Breast epithelium (tissue), 4 donors: ENCODE data around the gene MEIKIN. TPM values are rescaled to one million over a fixed set of nuclear protein-coding genes. Genes with fewer than 3 reads are reported as not detected.

Experiments used
- DNase-seq, 2 donors: peaks; one replicate each; pipeline ENCODE4 v3.0.0-alpha.2; 2019; ENCODE audit warnings: low spot score in 2 of 2
- H3K27ac ChIP-seq, 2 donors: fragments of 200-600 bp; sonication (generic) in 1 of 2; one replicate each; pipeline ENCODE4 v1.5.1; 2016 to 2019; ENCODE audit warnings: mild to moderate bottlenecking in 1 of 2
- H3K27me3 ChIP-seq, 2 donors: fragments of 200-600 bp; sonication (generic) in 1 of 2; one replicate each; pipeline versions ENCODE4 v1.5.1 to v1.6.0; 2017 to 2019; ENCODE audit warnings: control low read depth in 1 of 2, mild to moderate bottlenecking in 1 of 2
- H3K36me3 ChIP-seq: fragments of 200-600 bp; one replicate; pipeline ENCODE4 v1.5.1; 2019
- H3K4me1 ChIP-seq, 2 donors: fragments of 200-600 bp; sonication (generic); one replicate each; pipeline ENCODE4 v1.5.1; 2016 to 2019; ENCODE audit warnings: control low read depth in 1 of 2
- H3K4me3 ChIP-seq, 3 donors: fragments of 200-600 bp; sonication (generic); 1 replicate in 2 of 3; 2 replicates in 1 of 3; pipeline ENCODE4 v1.5.1; 2016 to 2019; ENCODE audit warnings: mild to moderate bottlenecking in 3 of 3, moderate library complexity in 2 of 3
- H3K9me3 ChIP-seq, 2 donors: fragments of 200-600 bp; sonication (generic) in 1 of 2; one replicate each; pipeline ENCODE4 v1.5.1; 2016 to 2019; ENCODE audit warnings: control low read depth in 1 of 2
- CTCF ChIP-seq, 3 donors: fragments of 450-650 bp; IDR thresholded peaks; one replicate each; pipeline ENCODE4 v1.5.1; 2016 to 2017; ENCODE audit warnings: antibody characterized with exemption in 3 of 3, mild to moderate bottlenecking in 3 of 3, moderate library complexity in 3 of 3
- POLR2A ChIP-seq: fragments of 450-650 bp; IDR thresholded peaks from one replicate; pipeline ENCODE4 v1.6.1; 2016; ENCODE audit warnings: antibody characterized with exemption, mild to moderate bottlenecking, moderate library complexity
- POLR2AphosphoS5 ChIP-seq, 3 donors: sonication (generic); formaldehyde crosslinking; IDR thresholded peaks; one replicate each; pipeline ENCODE4 v1.6.1; 2017; ENCODE audit warnings: antibody characterized with exemption in 3 of 3
- intact Hi-C: fragments of 100-400 bp; cut with DNase I; formaldehyde crosslinking; loops from one replicate; pipeline ENCODE4 v1.15.1; 2023; ENCODE audit warnings: low total_unique reads
- total RNA-seq, 3 donors: library from RNA; depleted of rRNA; stranded (reverse); fragments of >200 nt; gene quantifications; one replicate each; pipeline ENCODE4 v1.1.0, GENCODE V29; 2016

MEIKIN gene
- total RNA-seq, 3 donors from 2014 or later, result not detected

DNA sequence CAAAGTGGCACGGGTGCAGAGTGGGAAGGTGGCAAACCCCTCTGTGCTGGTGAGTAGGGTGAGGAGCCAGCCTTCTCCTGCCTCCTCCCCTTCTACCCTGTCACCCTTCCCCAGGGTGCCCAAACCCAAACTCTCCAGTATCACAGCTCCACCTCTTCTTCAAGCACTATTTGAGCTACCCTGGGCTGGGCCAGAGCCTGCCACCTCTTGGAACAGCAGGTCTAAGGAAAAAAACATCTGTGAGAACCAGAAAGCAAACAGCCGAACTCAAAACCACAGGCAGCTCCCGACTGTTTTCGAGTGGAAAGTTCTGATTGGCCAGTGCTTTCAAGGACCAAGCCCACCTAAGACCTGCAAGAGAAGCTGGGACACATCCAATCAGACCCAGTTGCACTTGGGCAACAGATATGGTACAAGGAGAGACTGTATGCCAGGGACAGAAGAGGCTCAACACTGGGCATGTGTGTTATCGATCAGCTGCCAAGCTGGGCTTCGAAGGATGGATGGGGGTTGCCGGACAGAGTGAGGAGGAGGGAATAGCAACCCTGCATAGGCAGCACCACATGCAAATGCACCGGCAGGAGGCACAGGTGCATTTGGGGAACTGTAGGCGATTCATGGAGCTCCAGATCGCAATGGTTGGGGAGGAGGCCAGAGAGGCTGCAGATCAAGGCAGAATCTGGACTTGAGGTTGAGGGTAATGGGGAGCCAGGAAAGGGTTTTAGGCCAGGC lies 46.3 kb upstream of the MEIKIN start:
- intact Hi-C loops, result no loop called here
- Histone ChIP-seq H3K27ac (no peak overlapping the region), H3K9me3 (no peaks in the 10 kb centered on the region), H3K4me3 (no peak overlapping the region), H3K27me3 (no peaks in the 10 kb centered on the region), H3K36me3 (no peaks in the 10 kb centered on the region), H3K4me1 (no peaks in the 10 kb centered on the region)
- DNase-seq, result no peak
- no peak for TF ChIP-seq POLR2AphosphoS5 (IDR thresholded peaks at IDR 0.05)
- no peak for TF ChIP-seq POLR2A
- no peak for TF ChIP-seq CTCF (IDR thresholded peaks at IDR 0.05)

- Histone ChIP-seq H3K9me3 (no peaks in the 10 kb centered on the region), H3K4me3 (no peak overlapping the region), H3K36me3 (no peaks in the 10 kb centered on the region), H3K27ac (no peak overlapping the region), H3K4me1 (no peaks in the 10 kb centered on the region), H3K27me3 (no peaks in the 10 kb centered on the region)
- intact Hi-C loops, result no loop called here
- no peak for DNase-seq
- TF ChIP-seq POLR2A (no peak), CTCF (IDR thresholded peaks at IDR 0.05) (no peak), POLR2AphosphoS5 (IDR thresholded peaks at IDR 0.05) (no peak)
These were observed 45.3 kb upstream of the MEIKIN start for GRCh38 chr5:131990716-131991115.

GRCh38 chr5:131988601-131989000 lies 43.1 kb upstream of the MEIKIN start:
- no peak overlapping the region for H3K4me3 ChIP-seq
- H3K27me3 ChIP-seq, result no peaks in the 10 kb centered on the region
- no peaks in the 10 kb centered on the region for H3K9me3 ChIP-seq
- no peaks in the 10 kb centered on the region for H3K4me1 ChIP-seq
- H3K36me3 ChIP-seq, result no peaks in the 10 kb centered on the region
- intact Hi-C loops, result no loop called here
- TF ChIP-seq POLR2A (no peak), CTCF (IDR thresholded peaks at IDR 0.05) (no peak), POLR2AphosphoS5 (IDR thresholded peaks at IDR 0.05) (no peak)
- no peak overlapping the region for H3K27ac ChIP-seq
- DNase-seq, result no peak

DNA sequence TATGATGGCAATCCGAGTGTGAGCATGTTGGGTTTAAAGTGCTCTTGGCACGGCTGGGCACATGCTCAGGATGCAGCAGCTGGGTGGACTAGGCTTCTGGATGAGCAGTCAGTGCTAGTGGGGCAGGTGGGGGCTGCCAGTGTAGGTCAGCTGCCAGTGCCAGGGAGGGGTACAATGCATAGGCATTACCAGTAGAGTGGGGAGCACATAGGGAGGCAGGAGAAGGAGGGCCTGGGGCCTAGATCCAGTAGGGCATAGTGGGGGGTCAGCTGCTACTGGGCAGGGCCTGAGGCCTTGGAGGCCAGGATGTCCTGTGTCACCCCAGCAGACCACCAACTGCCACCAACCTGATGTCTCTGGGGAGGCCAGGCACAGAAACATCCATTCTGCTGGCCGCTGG lies 41.8 kb upstream of the MEIKIN start:
- TF ChIP-seq POLR2A, result no peak
- TF ChIP-seq CTCF (IDR thresholded peaks at IDR 0.05), result no peak
- no peak for TF ChIP-seq POLR2AphosphoS5 (IDR thresholded peaks at IDR 0.05)
- Histone ChIP-seq H3K9me3 (no peaks in the 10 kb centered on the region), H3K36me3 (no peaks in the 10 kb centered on the region), H3K27me3 (no peaks in the 10 kb centered on the region), H3K4me3 (no peak overlapping the region), H3K27ac (no peak overlapping the region), H3K4me1 (no peaks in the 10 kb centered on the region)
- intact Hi-C loops, result no loop called here
- no peak for DNase-seq

GRCh38 chr5:131986161-131986912 lies 40.9 kb upstream of the MEIKIN start:
- Histone ChIP-seq H3K27me3 (no peaks in the 10 kb centered on the region), H3K4me1 (no peaks in the 10 kb centered on the region), H3K36me3 (no peaks in the 10 kb centered on the region), H3K9me3 (no peaks in the 10 kb centered on the region), H3K4me3 (no peak overlapping the region), H3K27ac (no peak overlapping the region)
- no peak for DNase-seq
- TF ChIP-seq POLR2AphosphoS5 (IDR thresholded peaks at IDR 0.05) (no peak), POLR2A (no peak), CTCF (IDR thresholded peaks at IDR 0.05) (no peak)
- intact Hi-C loops, result no loop called here
